H1 (cell line): ENCODE results near the gene KRT17. TPM values are rescaled to one million over a fixed set of nuclear protein-coding genes. Genes with fewer than 3 reads are reported as not detected.

ENCODE experiments used
- CTCF ChIA-PET: fragments of 300-600 bp; sonication (Branson Sonifier 250); formaldehyde crosslinking; loops from one replicate; lab custom pipeline; 2021; ENCODE audit not compliant: partially characterized antibody; lab: Charles Lee
- POLR2A ChIA-PET: fragments of 300-600 bp; sonication (Branson Sonifier 250); formaldehyde crosslinking; loops from one replicate; lab custom pipeline; 2021; ENCODE audit warnings: inconsistent platforms; ENCODE audit not compliant: partially characterized antibody; lab: Charles Lee
- DNase-seq, 2 experiments: peaks; one replicate each; pipeline versions ENCODE4 v3.0.0 to v3.0.0-alpha.2; 2010 to 2022; ENCODE audit warnings: low spot score in 2 of 2, low read depth in 1 of 2, mixed read lengths in 1 of 2
- FAIRE-seq: peaks from 2 replicates; lab custom pipeline; 2011; peaks lifted over from hg19 to GRCh38; lab: Jason Lieb, UNC
- H2AFZ ChIP-seq: 2 replicates; pipeline ENCODE4 v1.8.1; 2012; ENCODE audit warnings: low read length, inconsistent platforms
- H2AK5ac ChIP-seq: 2 replicates; pipeline ENCODE4 v1.6.1; 2013; ENCODE audit warnings: low read depth, low read length
- H2BK120ac ChIP-seq: replicated peaks from 2 replicates; pipeline ENCODE3; 2013; ENCODE audit warnings: low read depth, low read length, inconsistent platforms
- H2BK12ac ChIP-seq: 2 replicates; pipeline ENCODE4 v1.6.1; 2013; ENCODE audit warnings: low read depth, low read length
- H2BK15ac ChIP-seq: 2 replicates; pipeline ENCODE4 v1.6.1; 2013; ENCODE audit warnings: low read length
- H2BK20ac ChIP-seq: 2 replicates; pipeline ENCODE4 v1.6.1; 2013; ENCODE audit warnings: low read length
- H2BK5ac ChIP-seq: 2 replicates; pipeline ENCODE4 v1.6.1; 2013; ENCODE audit warnings: low read depth, low read length
- H3K14ac ChIP-seq: 2 replicates; pipeline ENCODE4 v1.6.1; 2013; ENCODE audit warnings: inconsistent platforms; ENCODE audit not compliant: insufficient read length
- H3K18ac ChIP-seq: 2 replicates; pipeline ENCODE4 v1.6.1; 2013; ENCODE audit warnings: low read length; ENCODE audit errors: extremely low read depth
- H3K23ac ChIP-seq: 2 replicates; pipeline ENCODE4 v1.6.1; 2013; ENCODE audit warnings: inconsistent platforms; ENCODE audit not compliant: insufficient read length
- H3K23me2 ChIP-seq: 2 replicates; pipeline ENCODE4 v1.6.1; 2013; ENCODE audit warnings: low read depth, low read length
- H3K27ac ChIP-seq: 2 replicates; pipeline ENCODE4 v1.6.1; 2011; ENCODE audit warnings: low read depth, low read length, inconsistent platforms
- H3K27me3 ChIP-seq, 4 experiments: replicated peaks in 1 of 4; 1 replicate in 1 of 4; 2 replicates in 3 of 4; pipeline versions ENCODE4 v1.6.1 to v1.8.1; 2011 to 2013; ENCODE audit warnings: low read length in 3 of 4, mild to moderate bottlenecking in 3 of 4, inconsistent platforms in 2 of 4, mixed read lengths in 2 of 4, moderate library complexity in 1 of 4; ENCODE audit not compliant: control insufficient read depth in 3 of 4, insufficient read depth in 3 of 4; ENCODE audit errors: extremely low read depth in 1 of 4
- H3K36me3 ChIP-seq, 4 experiments: 2 replicates each; pipeline versions ENCODE4 v1.6.1 to v1.8.1; 2011 to 2013; ENCODE audit warnings: mild to moderate bottlenecking in 4 of 4, low read length in 3 of 4, moderate library complexity in 2 of 4, control low read depth in 1 of 4, inconsistent platforms in 1 of 4; ENCODE audit not compliant: insufficient read depth in 4 of 4, control insufficient read depth in 2 of 4
- H3K4ac ChIP-seq: replicated peaks from 2 replicates; pipeline ENCODE3; 2013; ENCODE audit warnings: low read length, low read depth, mixed read lengths, inconsistent platforms; ENCODE audit not compliant: insufficient read length
- H3K4me1 ChIP-seq, 4 experiments: replicated peaks in 1 of 4; 1 replicate in 1 of 4; 2 replicates in 3 of 4; pipeline versions ENCODE4 v1.6.1 to v1.8.1; 2011 to 2013; ENCODE audit warnings: low read length in 3 of 4, inconsistent platforms in 2 of 4, mixed read lengths in 1 of 4; ENCODE audit not compliant: insufficient read depth in 4 of 4, control insufficient read depth in 3 of 4
- H3K4me2 ChIP-seq, 2 experiments: 2 replicates each; pipeline versions ENCODE4 v1.6.1 to v1.8.1; 2011 to 2013; ENCODE audit warnings: low read depth in 2 of 2, low read length in 2 of 2, control low read depth in 1 of 2, inconsistent platforms in 1 of 2, mild to moderate bottlenecking in 1 of 2; ENCODE audit not compliant: insufficient read depth in 1 of 2
- H3K4me3 ChIP-seq, 4 experiments: fragments of 200-600, 300-600 bp in 1 of 4; sonication (generic), shearing (Covaris generic), sonication (Bioruptor Twin) in 1 of 4; 2 replicates each; pipeline versions ENCODE4 v1.5.1 to v1.8.1; 2011 to 2016; ENCODE audit warnings: low read length in 4 of 4, low read depth in 3 of 4, control low read depth in 2 of 4, inconsistent platforms in 2 of 4, mild to moderate bottlenecking in 2 of 4, mixed read lengths in 1 of 4, moderate library complexity in 1 of 4; ENCODE audit not compliant: insufficient read depth in 2 of 4; ENCODE audit errors: extremely low read depth in 1 of 4
- H3K56ac ChIP-seq: replicated peaks from 2 replicates; pipeline ENCODE3; 2013; ENCODE audit warnings: low read depth, mild to moderate bottlenecking, mixed read lengths, low read length, inconsistent platforms; ENCODE audit not compliant: insufficient read length
- H3K79me1 ChIP-seq: 2 replicates; pipeline ENCODE4 v1.6.1; 2013; ENCODE audit warnings: low read depth, low read length, control low read depth
- H3K79me2 ChIP-seq, 2 experiments: 2 replicates each; pipeline versions ENCODE4 v1.6.1 to v1.8.1; 2012 to 2013; ENCODE audit warnings: low read length in 2 of 2, mild to moderate bottlenecking in 2 of 2, inconsistent platforms in 1 of 2; ENCODE audit not compliant: insufficient read depth in 2 of 2, control insufficient read depth in 1 of 2
- H3K9ac ChIP-seq, 4 experiments: replicated peaks in 1 of 4; 1 replicate in 1 of 4; 2 replicates in 3 of 4; pipeline versions ENCODE4 v1.6.1 to v1.8.1; 2011 to 2013; ENCODE audit warnings: low read depth in 3 of 4, low read length in 3 of 4, control low read depth in 2 of 4, mild to moderate bottlenecking in 2 of 4, moderate library complexity in 2 of 4, inconsistent platforms in 1 of 4; ENCODE audit errors: extremely low read depth in 1 of 4
- H3K9me3 ChIP-seq, 2 experiments: 2 replicates each; pipeline versions ENCODE4 v1.6.1 to v1.8.1; 2012 to 2013; ENCODE audit warnings: mild to moderate bottlenecking in 2 of 2, moderate library complexity in 2 of 2, control low read depth in 1 of 2, inconsistent platforms in 1 of 2, low read depth in 1 of 2, low read length in 1 of 2, mixed read lengths in 1 of 2; ENCODE audit not compliant: insufficient read depth in 2 of 2
- H4K20me1 ChIP-seq, 2 experiments: replicated peaks in 1 of 2; 2 replicates each; pipeline versions ENCODE3 to v1.8.1; 2011 to 2013; ENCODE audit warnings: inconsistent platforms in 2 of 2, low read length in 2 of 2, mild to moderate bottlenecking in 1 of 2; ENCODE audit not compliant: insufficient read depth in 2 of 2, control insufficient read depth in 1 of 2
- H4K5ac ChIP-seq: 2 replicates; pipeline ENCODE4 v1.6.1; 2013; ENCODE audit warnings: low read length, low read depth, mixed read lengths, inconsistent platforms; ENCODE audit not compliant: insufficient read length
- H4K8ac ChIP-seq: 2 replicates; pipeline ENCODE4 v1.8.0; 2013; ENCODE audit warnings: mild to moderate bottlenecking, moderate library complexity, low read length, inconsistent platforms; ENCODE audit not compliant: insufficient read depth; ENCODE audit errors: extremely low read depth
- H4K91ac ChIP-seq: replicated peaks from 2 replicates; pipeline ENCODE3; 2013; ENCODE audit warnings: low read length, mixed read lengths, inconsistent platforms; ENCODE audit not compliant: insufficient read length
- RXRA ChIP-seq: IDR thresholded peaks from 2 replicates; pipeline ENCODE4 v1.6.1; 2011; ENCODE audit warnings: low read depth, mild to moderate bottlenecking, low read length, moderate library complexity; ENCODE audit not compliant: insufficient read depth
- WGBS, 2 experiments: shearing (Covaris generic) in 1 of 2; methylation state at CpG; one replicate each; pipeline versions ENCODE4 v1.1.6 to v1.1.7; 2013 to 2015; ENCODE audit warnings: low lambda C conversion rate in 2 of 2, mixed read lengths in 2 of 2, inconsistent platforms in 1 of 2, low coverage in 1 of 2, missing lambda C conversion rate in 1 of 2; ENCODE audit not compliant: insufficient replicate concordance in 2 of 2, insufficient coverage in 1 of 2, insufficient read length in 1 of 2; ENCODE audit errors: extremely low coverage in 1 of 2, missing lambda C conversion rate in 1 of 2; 5-methylcytosine and 5-hydroxymethylcytosine counted together
- polyA plus RNA-seq, 7 experiments: library from polyadenylated mRNA; depleted of rRNA in 3 of 7; stranded (reverse) in 5 of 7; unstranded in 2 of 7; fragments of >200 nt in 5 of 7; fragments of 200-250 nt in 2 of 7; gene quantifications; 1 replicate in 5 of 7; 2 replicates in 1 of 7; 4 replicates in 1 of 7; pipeline versions ENCODE4 v1.2.1 to v1.2.3, GENCODE V29; 2011 to 2013; ENCODE audit warnings: missing spikeins in 2 of 7, mixed read lengths in 2 of 7
- total RNA-seq: library from RNA; stranded (reverse); fragmentation: NEBNext Ultra II Directional; extraction: Animal tissue kit (Norgen Biotek cat#: 25700); gene quantifications from 2 replicates; pipeline ENCODE4 v1.2.1, GENCODE V29; 2021
- TF ChIP-seq, protein P1 (sequence below): IDR thresholded peaks from 2 replicates; pipeline ENCODE4 v1.6.1; 2011; ENCODE audit warnings: low read length, improper control_type of control experiment

KRT17 gene
- total and polyA plus RNA-seq, 2 of the 8 experiments (the other 6 are each of a cell fraction or from before 2014, with no cell fraction given), result 0.50 to 0.95 TPM

DNA sequence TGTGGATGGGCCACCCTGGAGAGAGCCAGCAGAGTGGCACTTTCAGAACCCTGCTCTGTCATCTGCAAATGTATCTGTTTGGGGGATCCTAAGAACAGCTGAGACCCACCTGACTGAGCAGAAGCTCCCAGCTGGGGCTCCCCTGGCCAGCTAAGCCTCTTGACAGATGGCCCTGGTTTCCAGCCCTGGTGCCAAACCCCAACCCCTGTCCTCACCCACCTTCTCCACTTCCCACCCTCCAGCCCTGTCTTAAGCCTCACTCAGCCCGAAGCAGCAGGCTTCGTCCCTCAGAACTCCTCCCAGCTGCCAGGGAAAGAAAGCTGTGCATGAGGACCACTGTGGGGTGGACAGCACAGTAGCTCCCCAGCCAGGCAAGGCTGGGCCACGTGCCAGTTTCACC is 49.0 kb downstream of the KRT17 start:
- H2BK20ac ChIP-seq, result no peak overlapping the region
- H3K79me2 ChIP-seq, result no peaks in the 10 kb centered on the region
- H2BK5ac ChIP-seq, result no peak overlapping the region
- no peak overlapping the region for H3K56ac ChIP-seq
- H3K14ac ChIP-seq, result no peak overlapping the region
- no peaks in the 10 kb centered on the region; the same call in 1 of the 2 replicates for H3K23me2 ChIP-seq
- H3K27me3 ChIP-seq, result 0 out of 7 replicates have a peak, but pooled peaks cover 0 to 1% (median 0%) of the 10 kb centered on the region in 4 experiments
- no peak overlapping the region for H3K23ac ChIP-seq
- DNase-seq (no peak), FAIRE-seq (no peak)
- H3K79me1 ChIP-seq, result no peaks in the 10 kb centered on the region
- H2BK15ac ChIP-seq, result no peak overlapping the region
- no peaks in the 10 kb centered on the region for H3K36me3 ChIP-seq
- no peak overlapping the region for H3K4me2 ChIP-seq
- WGBS, 2 experiments, result 66% methylated on average over 3 of the region's 3 CpGs; no CpG with 5 or more reads in 1 of the 2 experiments
- H3K4ac ChIP-seq, result no peak overlapping the region
- H4K8ac ChIP-seq, result no peak overlapping the region
- POLR2A ChIA-PET, result no interaction called here
- no peak overlapping the region for H2AK5ac ChIP-seq
- H3K18ac ChIP-seq, result no peak overlapping the region
- no peak overlapping the region for H4K5ac ChIP-seq
- H2AFZ ChIP-seq, result no peak overlapping the region
- no peak overlapping the region for H3K9ac ChIP-seq
- H3K27ac ChIP-seq, result no peak overlapping the region
- H3K4me3 ChIP-seq, result no peak overlapping the region
- H3K4me1 ChIP-seq, result peaks cover 0 to 4% (median 2%) of the 10 kb centered on the region in 4 experiments; a peak in 3 of 7 replicates
- H2BK12ac ChIP-seq, result no peak overlapping the region
- no peaks in the 10 kb centered on the region for H4K20me1 ChIP-seq
- H3K9me3 ChIP-seq, result no peaks in the 10 kb centered on the region
- H2BK120ac ChIP-seq, result no peak overlapping the region
- CTCF ChIA-PET, result interaction anchor here (0.8 to 2.3 kb wide), 7 partner anchors 8 to 127 kb away, joined by 3 to 14 read pairs (median 5); no protein-coding TSS in a partner anchor
- no peak overlapping the region for H4K91ac ChIP-seq
- TF ChIP-seq RXRA, result no peak
- TF ChIP-seq, protein P1, sequence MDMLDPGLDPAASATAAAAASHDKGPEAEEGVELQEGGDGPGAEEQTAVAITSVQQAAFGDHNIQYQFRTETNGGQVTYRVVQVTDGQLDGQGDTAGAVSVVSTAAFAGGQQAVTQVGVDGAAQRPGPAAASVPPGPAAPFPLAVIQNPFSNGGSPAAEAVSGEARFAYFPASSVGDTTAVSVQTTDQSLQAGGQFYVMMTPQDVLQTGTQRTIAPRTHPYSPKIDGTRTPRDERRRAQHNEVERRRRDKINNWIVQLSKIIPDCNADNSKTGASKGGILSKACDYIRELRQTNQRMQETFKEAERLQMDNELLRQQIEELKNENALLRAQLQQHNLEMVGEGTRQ, result no peak
